ENCODE results near the gene RBFOX2. TPM values are rescaled to one million over a fixed set of nuclear protein-coding genes. Genes with fewer than 3 reads are reported as not detected.

RBFOX2 gene
- total and polyA plus RNA-seq, 3 experiments from 2014 or later: 0.86 to 7.1 (median 6.1) TPM

DNA sequence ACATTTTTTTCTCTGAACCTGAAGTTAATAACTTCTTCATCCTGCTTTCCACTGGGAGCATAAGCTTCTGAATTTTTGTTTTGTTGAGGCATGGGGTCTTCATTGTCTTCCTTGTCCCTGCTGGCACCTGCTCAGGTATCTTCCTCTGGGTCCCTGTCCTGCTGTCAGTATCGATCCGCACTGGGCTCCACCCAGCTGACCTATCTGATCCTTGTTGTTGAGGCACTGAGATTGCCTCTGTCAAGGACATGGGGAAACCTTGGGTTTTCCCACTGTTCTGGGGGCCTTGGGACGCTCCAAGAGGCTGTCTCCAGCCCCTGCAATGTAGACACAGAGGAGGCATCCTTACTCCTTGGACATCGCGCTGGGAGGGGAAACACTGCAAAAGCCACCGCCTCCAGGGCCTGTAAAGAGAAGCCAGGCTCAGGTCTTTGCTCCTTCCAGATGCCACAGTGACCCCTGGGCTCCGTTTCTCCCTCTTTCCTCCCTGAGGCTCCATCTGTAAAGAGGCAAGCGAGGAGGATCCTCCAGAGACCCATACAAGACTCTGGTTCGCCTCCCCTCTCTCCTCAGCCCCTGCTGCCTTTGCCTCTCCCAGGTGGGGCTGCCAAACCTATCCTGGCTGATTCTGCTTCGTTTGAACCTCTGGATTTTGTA is 8.6 kb upstream of the RBFOX2 start:
- H3K27me3 ChIP-seq (ENCODE audit: insufficient read depth, low read length, poor library complexity, severe bottlenecking): no peaks in the 10 kb centered on the region
- no peak for DNase-seq
- H3K27ac ChIP-seq (ENCODE audit: low read depth, low read length): no peak overlapping the region
- no peaks in the 10 kb centered on the region for H3K4me1 Mint-ChIP-seq
- H3K4me3 Mint-ChIP-seq: no peak overlapping the region
- H3K27ac Mint-ChIP-seq: no peak overlapping the region
- no peaks in the 10 kb centered on the region for H3K9me3 ChIP-seq (ENCODE audit: low read length)
- peaks cover 0 to 4% (median 0%) of the 10 kb centered on the region in 5 donors for H3K9me3 Mint-ChIP-seq
- H3K27me3 Mint-ChIP-seq: peaks cover 23 to 59% of the 10 kb centered on the region in 2 donors
- no peaks in the 10 kb centered on the region for H3K36me3 Mint-ChIP-seq
- no peak overlapping the region for H3K4me3 ChIP-seq (ENCODE audit: low read length)
- H3K36me3 ChIP-seq (ENCODE audit: insufficient read depth, low read length): no peaks in the 10 kb centered on the region
- H3K4me1 ChIP-seq (ENCODE audit: insufficient read depth, low read length): no peaks in the 10 kb centered on the region
- CTCF ChIA-PET: no interaction called here
- POLR2A ChIA-PET: no interaction called here

- no peaks in the 10 kb centered on the region for H3K9me3 ChIP-seq (ENCODE audit: low read length)
- H3K4me3 ChIP-seq (ENCODE audit: low read length): no peak overlapping the region
- H3K27ac Mint-ChIP-seq: no peak overlapping the region
- H3K9me3 Mint-ChIP-seq: peaks cover 0 to 4% (median 0%) of the 10 kb centered on the region in 5 donors
- H3K4me1 ChIP-seq (ENCODE audit: insufficient read depth, low read length): no peaks in the 10 kb centered on the region
- no peaks in the 10 kb centered on the region for H3K4me1 Mint-ChIP-seq
- no peaks in the 10 kb centered on the region for H3K36me3 ChIP-seq (ENCODE audit: insufficient read depth, low read length)
- ChIA-PET CTCF (interaction anchor here (1.2 kb wide), 1 partner anchor 30 kb away, joined by 4 read pairs; no protein-coding TSS in a partner anchor), POLR2A (interaction anchor here (0.6 kb wide), 1 partner anchor 191 kb away, joined by 8 read pairs; no protein-coding TSS in a partner anchor)
- no peak for DNase-seq
- H3K4me3 Mint-ChIP-seq: no peak overlapping the region
- H3K27ac ChIP-seq (ENCODE audit: low read depth, low read length): no peak overlapping the region
- no peaks in the 10 kb centered on the region for H3K27me3 ChIP-seq (ENCODE audit: insufficient read depth, low read length, poor library complexity, severe bottlenecking)
- peaks cover 24 to 61% of the 10 kb centered on the region in 2 donors for H3K27me3 Mint-ChIP-seq
- no peaks in the 10 kb centered on the region for H3K36me3 Mint-ChIP-seq
Measured at GRCh38 chr22:36036167-36036624, 7.6 kb upstream of the RBFOX2 start.

GRCh38 chr22:36032611-36033010 is 4.0 kb upstream of the RBFOX2 start:
- Mint-ChIP-seq H3K4me3 (peak overlapping the region in 1 of 7 donors; percentile 40), H3K27me3 (peaks cover 18 to 40% of the 10 kb centered on the region in 2 donors), H3K36me3 (peaks cover 0 to 6% (median 0%) of the 10 kb centered on the region in 3 donors), H3K4me1 (peaks cover 12 to 13% (median 12%) of the 10 kb centered on the region in 3 donors), H3K27ac (peak overlapping the region in 1 of 8 donors; percentile 72), H3K9me3 (peaks cover 0 to under 1% (median 0%) of the 10 kb centered on the region in 5 donors)
- DNase-seq: no peak
- Histone ChIP-seq H3K4me1 (ENCODE audit: insufficient read depth, low read length) (peaks cover 15% of the 10 kb centered on the region), H3K9me3 (ENCODE audit: low read length) (no peaks in the 10 kb centered on the region), H3K27ac (ENCODE audit: low read depth, low read length) (no peak overlapping the region), H3K4me3 (ENCODE audit: low read length) (no peak overlapping the region), H3K27me3 (ENCODE audit: insufficient read depth, low read length, poor library complexity, severe bottlenecking) (no peaks in the 10 kb centered on the region), H3K36me3 (ENCODE audit: insufficient read depth, low read length) (no peaks in the 10 kb centered on the region)
- CTCF ChIA-PET: interaction anchor here (4.1 kb wide), 1 partner anchor 33 kb away, joined by 17 read pairs; no protein-coding TSS in a partner anchor
- POLR2A ChIA-PET: no interaction called here

DNA sequence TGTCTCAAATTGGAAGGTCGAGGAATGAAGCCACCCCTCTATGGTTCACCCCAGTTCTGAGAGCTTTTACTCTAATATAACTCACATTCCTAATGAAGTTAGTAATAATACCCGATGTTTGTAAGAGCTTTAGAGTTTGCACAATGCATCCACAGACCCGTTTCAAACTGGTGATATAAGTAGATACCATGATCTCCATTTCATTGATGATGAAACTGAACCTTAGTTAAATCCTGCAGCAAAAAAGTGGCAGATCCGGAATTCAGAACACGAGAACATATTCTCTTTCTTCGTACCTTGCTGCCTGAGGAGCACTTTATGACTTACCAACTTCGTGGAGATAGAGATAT is 757 bp upstream of the RBFOX2 start:
- H3K4me3 Mint-ChIP-seq: peak overlapping the region; percentile 87 to 94 (median 90)
- POLR2A ChIA-PET: no interaction called here
- peaks cover 0 to 7% (median 0%) of the 10 kb centered on the region in 3 donors for H3K36me3 Mint-ChIP-seq
- H3K4me3 ChIP-seq (ENCODE audit: low read length): peak overlapping the region; percentile 40
- peaks cover 15 to 20% (median 18%) of the 10 kb centered on the region in 3 donors for H3K4me1 Mint-ChIP-seq
- H3K27me3 Mint-ChIP-seq: peaks cover 9 to 14% of the 10 kb centered on the region in 2 donors
- peaks cover 21% of the 10 kb centered on the region for H3K4me1 ChIP-seq (ENCODE audit: insufficient read depth, low read length)
- no peaks in the 10 kb centered on the region for H3K36me3 ChIP-seq (ENCODE audit: insufficient read depth, low read length)
- no peaks in the 10 kb centered on the region for H3K9me3 ChIP-seq (ENCODE audit: low read length)
- peak overlapping the region; percentile 3 for H3K27ac ChIP-seq (ENCODE audit: low read depth, low read length)
- H3K9me3 Mint-ChIP-seq: no peaks in the 10 kb centered on the region
- CTCF ChIA-PET: interaction anchor here (4.1 kb wide), 1 partner anchor 37 kb away, joined by 17 read pairs; no protein-coding TSS in a partner anchor
- peak overlapping the region in 6 of 8 donors; percentile 4 to 93 (median 80) for H3K27ac Mint-ChIP-seq
- DNase-seq: peak in 1 of 5 donors; percentile 4
- no peaks in the 10 kb centered on the region for H3K27me3 ChIP-seq (ENCODE audit: insufficient read depth, low read length, poor library complexity, severe bottlenecking)

- Histone ChIP-seq H3K4me1 (ENCODE audit: insufficient read depth, low read length) (peaks cover 21% of the 10 kb centered on the region), H3K9me3 (ENCODE audit: low read length) (no peaks in the 10 kb centered on the region), H3K4me3 (ENCODE audit: low read length) (peak overlapping the region; percentile 29), H3K36me3 (ENCODE audit: insufficient read depth, low read length) (no peaks in the 10 kb centered on the region), H3K27ac (ENCODE audit: low read depth, low read length) (no peak overlapping the region), H3K27me3 (ENCODE audit: insufficient read depth, low read length, poor library complexity, severe bottlenecking) (no peaks in the 10 kb centered on the region)
- DNase-seq: peak in 1 of 5 donors; percentile 6
- peaks cover 8 to 11% of the 10 kb centered on the region in 2 donors for H3K27me3 Mint-ChIP-seq
- peak overlapping the region; percentile 12 to 92 (median 67) for H3K27ac Mint-ChIP-seq
- ChIA-PET POLR2A (no interaction called here), CTCF (interaction anchor here (2.2 kb wide), 1 partner anchor 37 kb away, joined by 9 read pairs; no protein-coding TSS in a partner anchor)
- H3K36me3 Mint-ChIP-seq: peaks cover 0 to 7% (median 0%) of the 10 kb centered on the region in 3 donors
- peaks cover 15 to 20% (median 18%) of the 10 kb centered on the region in 3 donors for H3K4me1 Mint-ChIP-seq
- no peaks in the 10 kb centered on the region for H3K9me3 Mint-ChIP-seq
- H3K4me3 Mint-ChIP-seq: peak overlapping the region; percentile 87 to 94 (median 92)
Measured at GRCh38 chr22:36027935-36028645, 534 bp downstream of the RBFOX2 start.

DNA sequence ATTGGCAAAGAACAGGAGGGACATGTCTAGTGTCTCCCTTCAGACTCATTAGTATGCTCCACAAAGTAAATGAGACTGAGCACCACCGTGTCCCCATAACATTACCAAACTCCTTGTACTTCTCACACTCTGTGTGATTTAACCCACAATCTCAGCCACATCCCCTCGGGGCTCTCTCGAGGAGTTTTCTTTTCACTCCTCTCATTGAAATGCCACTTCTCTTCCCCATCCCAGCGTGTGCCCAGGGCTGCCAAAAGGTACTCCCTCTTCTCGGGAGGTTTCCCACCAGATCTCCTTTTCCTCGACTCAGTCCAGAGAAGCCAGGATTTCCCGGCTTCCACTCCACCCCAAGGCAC is 1.1 kb downstream of the RBFOX2 start:
- H3K9me3 ChIP-seq (ENCODE audit: low read length): no peaks in the 10 kb centered on the region
- Mint-ChIP-seq H3K4me1 (peaks cover 15 to 22% (median 18%) of the 10 kb centered on the region in 3 donors), H3K9me3 (no peaks in the 10 kb centered on the region), H3K4me3 (peak overlapping the region; percentile 81 to 94 (median 92)), H3K27ac (peak overlapping the region; percentile 12 to 92 (median 68)), H3K36me3 (peaks cover 0 to 7% (median 0%) of the 10 kb centered on the region in 3 donors), H3K27me3 (peaks cover 5 to 7% of the 10 kb centered on the region in 2 donors)
- H3K27me3 ChIP-seq (ENCODE audit: insufficient read depth, low read length, poor library complexity, severe bottlenecking): no peaks in the 10 kb centered on the region
- ChIA-PET POLR2A (no interaction called here), CTCF (interaction anchor here (2.2 kb wide), 1 partner anchor 38 kb away, joined by 9 read pairs; no protein-coding TSS in a partner anchor)
- DNase-seq: peak in 2 of 5 donors; percentile 10 to 18
- no peak overlapping the region for H3K27ac ChIP-seq (ENCODE audit: low read depth, low read length)
- H3K4me1 ChIP-seq (ENCODE audit: insufficient read depth, low read length): peaks cover 21% of the 10 kb centered on the region
- H3K4me3 ChIP-seq (ENCODE audit: low read length): peak overlapping the region; percentile 29
- no peaks in the 10 kb centered on the region for H3K36me3 ChIP-seq (ENCODE audit: insufficient read depth, low read length)

GRCh38 chr22:36026741-36027140 is 1.9 kb downstream of the RBFOX2 start:
- H3K27ac ChIP-seq (ENCODE audit: low read depth, low read length): no peak overlapping the region

More at GRCh38 chr22:36026741-36027140, 1.9 kb downstream of the RBFOX2 start:
- Histone ChIP-seq H3K9me3 (ENCODE audit: low read length) (no peaks in the 10 kb centered on the region), H3K4me1 (ENCODE audit: insufficient read depth, low read length) (peaks cover 21% of the 10 kb centered on the region), H3K36me3 (ENCODE audit: insufficient read depth, low read length) (no peaks in the 10 kb centered on the region), H3K27me3 (ENCODE audit: insufficient read depth, low read length, poor library complexity, severe bottlenecking) (no peaks in the 10 kb centered on the region), H3K4me3 (ENCODE audit: low read length) (no peak overlapping the region)
- ChIA-PET POLR2A (interaction anchor here (0.6 kb wide), 1 partner anchor 9 kb away, joined by 3 read pairs; no protein-coding TSS in a partner anchor), CTCF (interaction anchor here (2.2 kb wide), 1 partner anchor 39 kb away, joined by 9 read pairs; no protein-coding TSS in a partner anchor)
- H3K27me3 Mint-ChIP-seq: peaks cover 2 to 6% of the 10 kb centered on the region in 2 donors
- H3K36me3 Mint-ChIP-seq: peaks cover 0 to 7% (median 0%) of the 10 kb centered on the region in 3 donors
- H3K4me1 Mint-ChIP-seq: peaks cover 17 to 30% (median 22%) of the 10 kb centered on the region in 3 donors
- H3K4me3 Mint-ChIP-seq: peak overlapping the region in 6 of 7 donors; percentile 67 to 94 (median 92)
- H3K9me3 Mint-ChIP-seq: no peaks in the 10 kb centered on the region
- DNase-seq: no peak
- peak overlapping the region in 1 of 8 donors; percentile 18 for H3K27ac Mint-ChIP-seq
